HG03378 (cell line): ENCODE results near the gene MACIR.

Source experiments
- ATAC-seq: cut with Tn5 transposase; IDR thresholded peaks from one replicate; pipeline ENCODE4 v1.9.1; 2021; ENCODE audit warnings: mild to moderate bottlenecking, moderate library complexity; ENCODE audit not compliant: unreplicated experiment

The MACIR gene

DNA sequence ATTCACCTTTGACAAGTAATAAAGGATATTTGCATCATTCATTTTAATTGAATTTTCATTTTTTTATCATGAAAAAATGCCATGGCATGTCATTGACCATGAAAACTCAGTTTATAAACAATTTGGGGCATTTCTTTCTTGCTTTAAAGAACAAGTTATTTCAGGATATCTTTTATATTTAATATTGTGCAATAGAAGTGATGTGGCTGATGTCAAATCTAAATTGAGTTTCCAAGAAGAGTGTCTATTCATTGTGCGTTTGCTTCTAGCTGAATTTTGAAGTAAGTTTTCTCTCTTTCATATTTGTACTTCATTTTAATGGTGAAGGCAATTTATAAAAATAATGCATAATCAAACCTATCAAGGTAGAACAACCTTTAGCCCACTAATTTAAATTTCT lies 30.5 kb downstream of the MACIR start:
- no peak for ATAC-seq

DNA sequence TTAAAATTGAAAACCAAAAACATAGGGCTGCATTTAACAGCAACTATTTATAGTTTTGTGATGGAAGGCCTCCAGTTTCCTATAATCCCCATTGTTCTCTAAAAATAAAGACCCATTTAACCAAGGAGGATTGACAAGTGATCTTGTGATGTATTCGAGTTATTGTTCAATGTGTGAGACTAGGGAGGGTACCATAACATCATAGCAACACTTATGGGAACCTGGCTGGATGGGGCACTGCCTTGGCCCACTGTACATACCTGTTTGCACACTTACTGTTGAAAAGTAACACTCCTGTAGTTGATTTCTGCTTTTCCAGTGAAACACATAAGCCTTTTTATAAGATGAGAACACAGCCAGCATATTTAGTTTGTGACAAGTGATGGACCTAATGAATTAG lies 32.3 kb downstream of the MACIR start:
- ATAC-seq: no peak

DNA sequence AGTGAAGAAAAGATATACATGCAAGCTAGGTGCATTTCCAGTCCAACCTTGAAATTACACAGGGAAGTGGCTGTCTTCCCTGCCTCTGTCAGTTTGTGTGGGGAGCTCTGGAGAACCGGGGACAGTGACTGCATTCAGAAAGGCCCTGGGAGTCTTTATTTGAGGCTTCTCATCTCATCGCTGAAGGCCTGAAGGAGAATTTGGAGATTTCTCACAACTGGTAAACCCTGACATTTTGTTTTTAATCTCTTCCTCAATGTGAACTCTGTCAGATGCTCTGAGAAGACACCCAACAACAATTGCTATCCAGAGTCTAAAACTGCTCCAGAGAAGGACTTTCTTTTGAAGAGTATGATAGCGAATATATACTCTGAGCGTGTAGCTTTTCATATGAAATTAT lies 33.0 kb downstream of the MACIR start:
- no peak for ATAC-seq

DNA sequence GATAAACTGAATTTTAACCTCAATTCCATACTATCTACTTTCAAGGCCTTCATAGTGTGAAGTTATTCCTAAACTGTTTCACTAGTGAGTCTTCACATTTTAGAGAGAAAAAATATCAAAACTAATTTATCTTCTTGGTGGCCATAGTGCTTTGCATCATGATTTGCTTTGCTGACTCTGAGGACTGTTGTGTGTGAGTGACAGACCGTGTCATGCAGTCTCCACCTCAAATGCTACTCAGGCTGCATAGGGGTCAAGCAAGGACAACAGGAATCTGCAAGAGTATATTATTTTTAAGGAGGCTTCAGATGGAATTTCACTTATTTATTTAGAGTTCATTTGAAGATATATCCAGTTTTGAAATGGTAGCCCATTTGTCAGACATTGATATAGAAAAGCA lies 34.5 kb downstream of the MACIR start:
- no peak for ATAC-seq

DNA sequence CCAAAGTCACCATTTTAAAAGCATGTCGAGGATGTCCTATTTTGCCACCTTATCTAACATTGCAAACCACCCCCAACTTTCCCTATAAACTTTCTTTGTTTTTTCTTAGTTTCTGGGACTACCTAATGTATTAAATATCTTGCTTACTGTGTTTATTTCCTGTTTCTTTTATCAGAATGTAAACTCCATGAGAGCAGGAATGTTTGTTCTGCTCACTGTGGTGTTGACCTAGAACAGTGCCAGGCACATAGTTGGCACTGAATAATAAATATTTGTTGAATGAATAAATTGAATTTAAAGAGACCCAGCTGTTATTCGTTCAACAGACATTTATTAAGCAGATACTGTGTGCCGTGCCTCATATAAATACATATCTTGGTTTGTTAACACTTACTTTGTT lies 35.2 kb downstream of the MACIR start:
- ATAC-seq: no peak

DNA sequence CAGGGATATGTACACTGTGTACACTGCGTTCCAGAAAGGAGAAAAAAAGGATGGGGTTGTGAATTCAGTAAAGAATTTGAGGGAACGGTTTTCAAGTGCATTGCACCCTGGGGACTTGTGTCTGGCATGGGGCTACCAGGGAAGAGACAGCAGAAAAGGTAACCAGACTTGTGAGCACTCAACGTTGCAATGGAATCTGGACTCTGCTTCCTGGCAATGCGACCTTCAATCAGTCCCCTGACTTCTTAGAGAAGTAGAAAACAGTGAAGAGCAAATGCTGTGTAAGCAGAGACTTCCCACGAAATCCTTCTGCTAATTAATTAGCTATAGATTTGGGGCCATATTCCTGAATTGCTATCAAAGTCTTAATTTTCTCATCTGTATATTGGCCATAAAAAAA lies 36.3 kb downstream of the MACIR start:
- ATAC-seq: no peak

DNA sequence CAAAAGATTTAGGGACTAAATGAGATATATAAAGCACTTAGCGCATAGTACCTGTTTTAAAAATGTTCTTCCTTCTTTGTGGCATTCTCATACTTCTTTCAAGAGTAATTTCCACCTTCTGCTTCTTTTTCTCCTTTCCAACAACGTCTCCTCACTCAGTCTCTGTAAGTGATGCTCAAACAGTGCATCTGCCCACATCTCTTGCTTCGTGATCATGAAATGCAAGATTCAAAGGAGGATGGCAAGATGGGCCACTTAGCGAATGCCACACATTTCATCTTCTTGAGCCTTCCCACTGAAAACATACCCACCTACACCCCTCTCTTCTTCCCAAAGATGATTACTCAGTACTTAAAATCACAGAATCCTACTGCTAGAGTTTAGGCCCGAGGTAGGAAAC lies 36.9 kb downstream of the MACIR start:
- no peak for ATAC-seq

DNA sequence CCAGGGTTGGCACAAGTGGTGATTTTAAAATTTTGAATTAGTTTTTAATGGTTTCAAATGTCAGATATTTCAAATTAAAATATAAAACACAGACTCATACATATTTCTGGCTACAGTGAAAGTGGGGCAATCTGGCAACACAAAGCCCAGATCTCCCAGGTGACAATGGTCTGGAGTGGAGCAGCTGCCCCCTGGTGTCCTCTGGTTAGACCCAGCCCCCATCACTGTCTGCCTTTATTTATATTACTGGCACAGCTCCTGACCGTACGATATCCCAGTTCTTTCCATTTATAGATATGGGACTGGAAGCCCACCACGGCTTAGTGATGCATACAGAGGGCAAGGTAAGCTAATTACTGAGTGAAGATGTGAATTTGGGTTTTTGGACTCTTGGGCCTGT lies 37.3 kb downstream of the MACIR start:
- no peak for ATAC-seq

DNA sequence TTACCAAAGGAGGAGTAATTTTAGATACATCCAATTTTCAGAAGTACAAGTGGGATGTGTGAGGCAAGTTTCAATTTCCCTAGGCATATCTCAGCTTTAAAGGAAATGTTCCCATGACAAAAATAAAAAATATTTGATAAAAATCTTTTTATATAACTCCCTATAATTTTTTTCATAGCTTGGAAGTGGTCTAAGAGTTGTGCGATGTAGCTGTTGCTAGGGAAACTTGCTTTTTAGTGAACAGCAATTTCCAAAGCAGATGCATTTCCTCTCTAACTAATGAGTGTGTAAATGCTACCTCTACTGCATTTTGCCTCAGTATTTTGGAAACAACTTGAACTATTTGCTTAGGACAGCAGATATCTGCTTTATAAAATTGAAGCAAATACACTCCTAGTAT lies 39.6 kb downstream of the MACIR start:
- ATAC-seq: no peak

DNA sequence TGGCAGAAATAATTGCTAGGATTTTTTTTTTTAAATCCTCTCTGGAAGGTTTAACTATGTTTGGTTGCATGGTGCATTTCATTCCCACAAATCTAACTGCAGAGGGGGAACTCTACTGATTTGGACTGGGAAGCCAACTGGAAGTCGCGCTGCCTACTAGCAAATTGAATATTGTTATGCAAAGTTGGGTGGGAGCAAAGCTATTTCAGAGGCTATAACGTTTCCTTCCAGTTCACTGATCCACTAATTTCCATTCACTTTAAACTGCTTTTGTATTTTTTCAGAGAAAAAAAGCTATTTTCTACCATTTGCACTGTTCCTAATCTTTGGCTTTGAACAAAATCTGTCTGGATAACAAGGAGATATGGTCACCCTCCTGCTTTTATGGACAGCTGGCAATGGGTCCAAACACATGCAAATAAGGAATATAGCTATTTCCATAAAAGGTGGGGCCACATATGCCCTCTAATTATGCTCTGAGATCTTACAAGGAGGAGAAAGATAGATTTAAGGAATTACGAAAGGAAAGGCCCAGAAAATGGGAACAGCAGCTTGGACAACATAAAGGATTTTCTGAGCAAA lies 40.1 kb downstream of the MACIR start:
- ATAC-seq: no peak

DNA sequence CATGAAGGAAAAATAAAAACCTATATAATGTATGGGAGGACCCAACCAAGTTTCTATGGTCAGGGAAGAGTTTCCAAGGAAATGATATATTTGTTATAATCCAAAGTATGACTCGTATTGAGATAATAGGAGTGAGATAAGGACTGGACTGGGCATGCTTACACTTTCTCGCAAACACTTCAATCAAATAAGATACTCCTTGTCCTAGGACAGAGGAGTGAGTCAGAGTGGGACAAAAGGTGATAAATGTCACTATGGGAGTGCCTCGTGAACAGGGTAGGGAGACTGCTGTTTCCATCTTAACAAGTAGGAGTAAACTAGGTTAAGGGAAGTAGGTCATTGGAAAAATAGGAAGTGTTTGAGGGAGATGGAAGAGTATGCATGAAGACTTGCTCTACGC lies 47.2 kb downstream of the MACIR start:
- ATAC-seq: no peak

DNA sequence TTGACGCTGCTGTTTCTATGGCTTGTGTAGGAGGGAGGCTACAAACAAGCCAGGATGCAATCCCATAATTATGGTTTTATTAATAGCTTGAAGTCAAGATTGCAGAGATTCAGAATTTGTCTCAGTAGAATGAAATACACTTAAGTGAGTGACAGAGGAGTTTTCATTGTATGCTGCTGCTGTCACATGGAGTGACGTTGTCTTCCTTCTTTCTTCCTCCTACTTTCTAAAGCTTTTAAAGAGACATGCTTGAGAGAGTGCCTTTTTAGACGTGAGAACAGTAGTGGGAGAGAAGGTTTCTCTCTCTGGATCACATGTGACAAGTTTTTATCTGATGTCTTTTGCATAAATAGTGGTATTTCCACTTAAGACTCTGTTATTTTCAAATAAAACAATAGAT lies 48.9 kb downstream of the MACIR start:
- no peak for ATAC-seq

DNA sequence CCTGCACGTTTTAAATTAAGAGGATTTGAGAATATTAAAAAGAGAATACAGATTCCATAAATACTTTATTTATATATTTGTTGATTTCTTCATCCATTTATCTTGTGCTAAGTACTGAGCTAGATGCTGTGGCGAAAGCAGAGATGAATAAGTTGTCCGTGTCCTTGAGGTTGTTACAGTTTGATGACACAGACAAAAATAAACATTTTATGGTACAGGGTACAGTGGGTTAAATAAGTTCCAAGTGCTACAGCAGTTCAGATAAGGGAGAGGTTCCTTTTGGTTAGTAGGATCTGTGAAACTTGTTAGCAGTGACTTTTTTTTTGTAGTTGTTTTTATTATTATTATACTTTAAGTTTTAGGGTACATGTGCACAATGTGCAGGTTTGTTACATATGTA lies 50.2 kb downstream of the MACIR start:
- ATAC-seq: no peak

DNA sequence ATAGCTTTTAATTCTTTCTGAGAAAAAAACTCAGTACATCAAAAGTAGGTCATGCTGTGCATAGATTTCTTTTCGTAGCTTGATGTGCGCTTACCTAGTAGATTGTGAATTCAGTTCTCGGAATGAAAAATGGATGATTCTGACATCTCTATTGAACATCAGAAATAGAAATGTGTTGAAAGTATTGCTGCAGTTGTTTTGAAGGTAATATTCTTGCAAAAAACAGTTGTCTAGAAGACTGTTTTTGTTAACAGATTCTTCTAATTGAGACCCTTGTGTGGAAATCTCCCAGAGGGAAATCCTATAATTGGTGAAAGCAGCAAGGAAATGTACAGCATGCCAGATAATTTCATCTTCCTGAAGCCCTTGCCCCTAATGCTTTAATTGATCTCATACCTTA lies 54.5 kb downstream of the MACIR start:
- ATAC-seq: no peak

DNA sequence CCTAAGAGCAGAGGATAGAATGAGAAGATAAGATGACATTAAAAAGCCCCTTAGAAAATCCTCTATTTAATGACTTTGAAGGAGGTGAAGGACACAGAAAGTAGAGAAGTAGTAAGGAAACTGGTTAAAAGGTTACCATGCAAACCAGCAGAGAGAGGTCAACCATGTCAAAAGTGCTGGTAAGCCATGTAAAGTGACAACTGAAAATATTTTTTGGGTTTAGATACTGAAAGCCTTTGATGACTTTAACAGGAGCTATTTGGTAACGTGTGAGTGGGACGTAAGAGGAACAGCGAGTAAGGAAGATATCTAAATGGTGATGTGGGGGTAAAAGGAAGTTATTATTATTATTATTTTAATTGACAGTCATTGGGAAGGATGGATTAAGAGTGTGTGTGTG lies 56.9 kb downstream of the MACIR start:
- ATAC-seq: no peak

DNA sequence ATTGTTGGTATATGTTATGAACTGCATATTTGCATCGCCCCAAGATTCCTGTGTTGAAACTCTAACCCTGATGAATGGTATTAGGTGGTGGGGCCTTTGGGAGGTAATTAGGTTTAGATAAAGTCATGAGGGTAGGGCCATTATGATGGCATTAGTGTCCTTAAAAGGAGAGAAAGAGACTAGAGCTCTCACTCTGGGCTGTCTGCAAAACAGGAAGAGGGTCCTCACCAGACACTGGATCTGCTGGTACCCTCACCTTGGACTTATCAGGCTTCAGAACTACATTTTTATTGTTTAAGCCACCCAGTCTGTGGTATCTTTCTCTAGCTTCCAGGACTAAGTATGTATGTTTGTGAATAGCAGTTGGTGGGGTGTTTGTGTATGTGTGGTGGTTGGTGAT lies 68.9 kb downstream of the MACIR start:
- no peak for ATAC-seq

DNA sequence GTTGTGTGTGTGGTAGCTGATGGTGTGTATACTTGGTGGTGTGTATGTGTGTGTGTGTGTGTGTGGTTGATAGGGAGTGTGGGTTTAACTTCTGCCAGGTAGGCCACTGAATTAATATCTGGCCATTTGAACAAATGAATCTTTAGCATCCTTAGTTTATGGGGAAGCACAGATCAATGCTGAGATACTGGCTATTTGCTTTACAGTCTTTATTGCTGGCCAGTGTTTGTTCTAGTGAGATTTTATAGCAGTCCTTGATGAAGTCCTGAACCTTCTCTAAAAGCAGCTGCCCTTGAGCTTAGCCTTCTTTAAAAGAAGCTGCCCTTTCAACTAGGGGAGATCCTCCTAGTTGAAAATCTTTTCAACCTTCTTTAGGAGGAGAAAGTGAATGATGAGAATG lies 69.3 kb downstream of the MACIR start:
- ATAC-seq: no peak
